ENCODE measurements around the gene GRIN2B. TPM values are rescaled to one million over a fixed set of nuclear protein-coding genes. Genes with fewer than 3 reads are reported as not detected.

Gene GRIN2B
- polyA plus RNA-seq (2012; ENCODE audit: insufficient read depth, insufficient read length, low read depth), result 0.02 TPM

DNA sequence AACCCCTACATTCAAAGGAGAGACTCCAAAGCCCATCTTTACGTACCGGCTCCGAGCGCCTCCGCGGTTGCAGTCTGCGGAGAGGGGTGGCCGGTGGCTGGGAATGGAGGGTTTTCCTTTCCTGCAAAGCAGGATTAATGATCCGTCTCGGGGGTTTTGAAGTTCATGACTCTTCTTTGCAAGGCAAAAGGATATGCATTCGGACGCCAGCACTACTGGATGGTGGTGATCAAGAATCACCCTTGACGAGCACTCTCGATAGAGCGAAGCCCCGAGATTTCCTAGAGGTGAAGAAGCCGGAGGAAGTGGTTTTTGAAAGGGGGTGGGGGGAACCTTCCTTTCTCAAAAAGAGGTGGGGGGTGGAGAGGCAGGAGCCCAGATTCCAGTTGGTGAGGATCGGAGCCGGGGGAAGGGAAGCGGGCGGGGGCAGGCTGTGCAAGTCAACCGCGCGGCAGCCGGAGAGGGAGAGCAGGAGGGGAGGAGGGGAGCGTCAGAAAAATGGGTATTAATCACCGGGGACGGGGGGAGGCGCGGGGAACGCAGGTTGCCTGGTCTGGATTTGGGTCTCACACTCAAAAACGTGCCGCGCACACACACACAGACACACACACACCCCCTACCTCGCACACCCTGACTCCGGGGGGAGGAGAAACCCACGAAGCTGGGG lies at the start of gene GRIN2B:
GRIN2B (minus strand) TSS at position 307 of the 667 bp plus-strand sequence. CDS start 115,394 bp downstream, outside the sequence.
- Histone ChIP-seq H3K36me3 (no peaks in the 10 kb centered on the region), H3K4me1 (no peaks in the 10 kb centered on the region), H3K27me3 (peaks cover 35% of the 10 kb centered on the region), H3K9me3 (no peaks in the 10 kb centered on the region), H3K4me3 (ENCODE audit: low read depth, low read length) (no peak within 1 kb of the TSS)
- DNase-seq, result no peak
- TF ChIP-seq, protein P1, sequence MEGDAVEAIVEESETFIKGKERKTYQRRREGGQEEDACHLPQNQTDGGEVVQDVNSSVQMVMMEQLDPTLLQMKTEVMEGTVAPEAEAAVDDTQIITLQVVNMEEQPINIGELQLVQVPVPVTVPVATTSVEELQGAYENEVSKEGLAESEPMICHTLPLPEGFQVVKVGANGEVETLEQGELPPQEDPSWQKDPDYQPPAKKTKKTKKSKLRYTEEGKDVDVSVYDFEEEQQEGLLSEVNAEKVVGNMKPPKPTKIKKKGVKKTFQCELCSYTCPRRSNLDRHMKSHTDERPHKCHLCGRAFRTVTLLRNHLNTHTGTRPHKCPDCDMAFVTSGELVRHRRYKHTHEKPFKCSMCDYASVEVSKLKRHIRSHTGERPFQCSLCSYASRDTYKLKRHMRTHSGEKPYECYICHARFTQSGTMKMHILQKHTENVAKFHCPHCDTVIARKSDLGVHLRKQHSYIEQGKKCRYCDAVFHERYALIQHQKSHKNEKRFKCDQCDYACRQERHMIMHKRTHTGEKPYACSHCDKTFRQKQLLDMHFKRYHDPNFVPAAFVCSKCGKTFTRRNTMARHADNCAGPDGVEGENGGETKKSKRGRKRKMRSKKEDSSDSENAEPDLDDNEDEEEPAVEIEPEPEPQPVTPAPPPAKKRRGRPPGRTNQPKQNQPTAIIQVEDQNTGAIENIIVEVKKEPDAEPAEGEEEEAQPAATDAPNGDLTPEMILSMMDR (IDR thresholded peaks at IDR 0.05; ENCODE audit: low read depth, low read length), result no peak

DNA sequence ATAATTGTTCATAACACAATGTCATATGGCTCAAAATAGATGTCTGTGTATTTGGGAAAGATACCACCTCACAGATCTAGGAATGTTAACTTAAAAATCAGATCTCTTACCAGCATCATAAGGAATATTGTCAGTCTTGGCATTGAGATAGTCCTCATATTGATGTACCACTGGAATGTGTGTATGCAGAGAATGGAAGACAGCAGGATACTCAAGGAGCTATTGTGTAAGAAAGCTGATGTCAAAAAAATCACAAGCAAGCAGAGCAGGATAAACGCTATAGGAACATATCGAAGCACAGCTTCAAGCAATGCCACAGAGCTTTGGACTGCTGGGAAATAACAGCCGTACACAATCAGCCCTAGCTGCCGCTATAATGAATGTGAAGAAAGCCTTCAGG lies 45.1 kb upstream of the GRIN2B start:
- H3K9me3 ChIP-seq, result no peaks in the 10 kb centered on the region
- no peaks in the 10 kb centered on the region for H3K4me1 ChIP-seq
- H3K27me3 ChIP-seq, result no peaks in the 10 kb centered on the region; the same call in 1 of the 2 replicates
- no peaks in the 10 kb centered on the region for H3K36me3 ChIP-seq
- TF ChIP-seq, protein P1 (IDR thresholded peaks at IDR 0.05; ENCODE audit: low read depth, low read length), result no peak
- DNase-seq, result no peak
- no peak overlapping the region for H3K4me3 ChIP-seq (ENCODE audit: low read depth, low read length)

DNA sequence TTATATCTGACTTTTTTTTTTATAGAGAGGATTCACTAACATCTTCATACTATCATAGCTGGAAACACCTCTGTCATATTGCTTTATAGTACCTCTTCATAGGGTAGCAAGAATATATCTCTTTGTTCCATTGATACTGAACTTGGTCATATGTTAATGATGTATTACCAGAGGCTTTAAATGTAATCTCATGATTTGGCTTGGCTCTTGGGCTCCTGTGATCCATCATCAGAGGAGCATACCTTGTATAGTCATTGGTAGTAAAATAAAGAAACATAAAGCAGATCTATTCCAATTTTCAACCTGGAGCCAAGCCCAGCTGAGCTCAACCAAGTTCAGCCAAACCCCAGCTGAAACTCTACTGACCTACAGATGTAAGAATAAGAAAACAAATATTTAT lies 43.2 kb upstream of the GRIN2B start:
- Histone ChIP-seq H3K4me1 (no peaks in the 10 kb centered on the region), H3K36me3 (no peaks in the 10 kb centered on the region), H3K9me3 (no peaks in the 10 kb centered on the region), H3K4me3 (ENCODE audit: low read depth, low read length) (no peak overlapping the region), H3K27me3 (no peaks in the 10 kb centered on the region; the same call in 1 of the 2 replicates)
- TF ChIP-seq, protein P1 (IDR thresholded peaks at IDR 0.05; ENCODE audit: low read depth, low read length), result no peak
- no peak for DNase-seq

DNA sequence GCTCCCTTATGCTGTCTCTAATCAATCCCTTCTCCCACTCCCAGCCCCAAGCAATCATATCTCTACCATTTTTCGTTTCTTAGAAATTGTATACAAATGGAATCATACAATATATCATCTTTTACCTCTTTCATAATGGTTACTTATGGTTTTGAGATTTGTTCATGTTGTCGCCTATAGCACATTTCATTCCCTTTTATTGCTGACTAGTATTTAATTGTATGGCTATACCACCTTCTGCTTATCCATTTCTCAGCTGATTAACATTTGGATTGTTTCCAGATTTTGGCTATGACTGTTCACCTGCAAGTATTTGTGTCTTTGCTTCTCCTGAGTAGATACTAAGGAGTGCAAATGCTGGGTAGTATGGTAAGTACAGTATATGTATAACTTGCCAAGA lies 36.7 kb upstream of the GRIN2B start:
- H3K9me3 ChIP-seq, result no peaks in the 10 kb centered on the region
- TF ChIP-seq, protein P1 (IDR thresholded peaks at IDR 0.05; ENCODE audit: low read depth, low read length), result no peak
- no peaks in the 10 kb centered on the region for H3K36me3 ChIP-seq
- no peaks in the 10 kb centered on the region for H3K27me3 ChIP-seq
- no peaks in the 10 kb centered on the region for H3K4me1 ChIP-seq
- no peak for DNase-seq
- no peak overlapping the region for H3K4me3 ChIP-seq (ENCODE audit: low read depth, low read length)

DNA sequence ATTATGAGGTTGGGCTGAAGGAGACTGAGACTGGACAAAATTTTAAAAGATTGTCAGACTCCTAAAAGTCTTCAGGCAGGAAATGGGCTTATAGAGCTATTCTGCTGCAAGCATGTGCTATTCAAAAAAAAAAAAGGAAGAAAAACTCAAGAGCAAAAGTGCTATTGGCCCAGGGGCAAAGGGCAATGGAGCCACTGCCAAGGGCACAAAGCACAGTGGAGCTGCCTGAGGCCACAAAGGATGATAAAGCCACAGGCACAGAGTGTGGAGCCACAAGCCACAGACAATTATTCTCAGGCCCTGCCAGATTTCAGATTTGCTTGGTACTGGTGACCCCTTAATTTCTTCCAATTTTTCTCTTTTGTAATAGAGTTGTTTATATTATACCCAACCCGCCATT lies 29.6 kb upstream of the GRIN2B start:
- no peaks in the 10 kb centered on the region; the same call in 1 of the 2 replicates for H3K27me3 ChIP-seq

DNA sequence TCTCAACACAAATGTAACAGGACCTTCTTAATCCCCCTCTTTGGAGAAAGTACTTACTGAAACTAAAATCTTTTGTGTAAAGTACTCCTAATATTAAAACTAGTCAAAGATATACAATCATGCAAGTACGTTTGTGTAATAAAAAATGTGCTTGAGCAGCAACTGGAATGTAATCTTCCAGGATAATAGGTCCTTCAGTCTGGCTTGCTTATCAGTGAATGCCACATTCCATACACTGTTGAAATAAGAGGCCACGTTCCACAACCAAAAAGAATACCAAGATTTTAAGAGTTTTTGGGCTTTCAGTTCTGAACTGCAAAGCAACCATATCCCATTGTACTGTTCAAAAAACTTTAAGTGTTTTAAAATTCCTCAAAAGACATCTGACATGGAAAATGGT lies 26.2 kb upstream of the GRIN2B start:
- TF ChIP-seq, protein P1 (IDR thresholded peaks at IDR 0.05; ENCODE audit: low read depth, low read length), result no peak
- H3K36me3 ChIP-seq, result no peaks in the 10 kb centered on the region

More for the DNA sequence above, 29.6 kb upstream of the GRIN2B start:
- Histone ChIP-seq H3K4me1 (no peaks in the 10 kb centered on the region), H3K4me3 (ENCODE audit: low read depth, low read length) (no peak overlapping the region), H3K36me3 (no peaks in the 10 kb centered on the region), H3K9me3 (no peaks in the 10 kb centered on the region)
- TF ChIP-seq, protein P1 (IDR thresholded peaks at IDR 0.05; ENCODE audit: low read depth, low read length), result no peak
- no peak for DNase-seq

More for the DNA sequence above, 26.2 kb upstream of the GRIN2B start:
- no peaks in the 10 kb centered on the region for H3K9me3 ChIP-seq
- H3K27me3 ChIP-seq, result peaks cover 4% of the 10 kb centered on the region
- H3K4me3 ChIP-seq (ENCODE audit: low read depth, low read length), result no peak overlapping the region
- DNase-seq, result no peak
- no peaks in the 10 kb centered on the region for H3K4me1 ChIP-seq

Measured in BE2C (cell line).